GM23248 (cell line): ENCODE results near the gene AMBRA1. TPM values are rescaled to one million over a fixed set of nuclear protein-coding genes. Genes with fewer than 3 reads are reported as not detected.

Source experiments
- DNase-seq: peaks from one replicate; pipeline ENCODE4 v3.0.0-alpha.2; 2015
- H2AFZ ChIP-seq: fragments of 200-600 bp; sonication (generic); 2 replicates; pipeline ENCODE4 v1.6.1; 2016; ENCODE audit warnings: antibody characterized with exemption
- H3F3A ChIP-seq: fragments of 200-600 bp; sonication (generic); 2 replicates; pipeline ENCODE4 v1.6.1; 2016; ENCODE audit warnings: mild to moderate bottlenecking, antibody characterized with exemption, mixed run types; ENCODE audit not compliant: insufficient read depth
- H3K27ac ChIP-seq: fragments of 200-600 bp; sonication (generic); 2 replicates; pipeline ENCODE4 v1.5.1; 2016; ENCODE audit warnings: mild to moderate bottlenecking
- H3K27me3 ChIP-seq: fragments of 200-600 bp; sonication (generic); replicated peaks from 2 replicates; pipeline ENCODE4 v1.6.1; 2016; ENCODE audit warnings: mild to moderate bottlenecking; ENCODE audit not compliant: insufficient read depth
- H3K36me3 ChIP-seq: fragments of 200-600 bp; sonication (generic); 2 replicates; pipeline ENCODE4 v1.6.1; 2016; ENCODE audit warnings: low read depth, mild to moderate bottlenecking
- H3K4me1 ChIP-seq: fragments of 200-600 bp; sonication (generic); 2 replicates; pipeline ENCODE4 v1.6.1; 2016; ENCODE audit warnings: mild to moderate bottlenecking; ENCODE audit not compliant: insufficient read depth
- H3K4me2 ChIP-seq: fragments of 200-600 bp; sonication (generic); one replicate; pipeline ENCODE4 v1.6.1; 2016; ENCODE audit warnings: mild to moderate bottlenecking; ENCODE audit not compliant: unreplicated experiment
- H3K4me3 ChIP-seq: fragments of 200-600 bp; sonication (generic); 2 replicates; pipeline ENCODE4 v1.5.1; 2016; ENCODE audit warnings: mild to moderate bottlenecking
- H3K79me2 ChIP-seq: fragments of 200-600 bp; sonication (generic); 2 replicates; pipeline ENCODE4 v1.6.1; 2016; ENCODE audit warnings: mild to moderate bottlenecking; ENCODE audit not compliant: insufficient read depth
- H3K9ac ChIP-seq: fragments of 200-600 bp; sonication (generic); 2 replicates; pipeline ENCODE4 v1.6.1; 2016; ENCODE audit warnings: mild to moderate bottlenecking
- H3K9me2 ChIP-seq: fragments of 200-600 bp; sonication (generic); 2 replicates; pipeline ENCODE4 v1.6.1; 2016; ENCODE audit warnings: mixed run types, mild to moderate bottlenecking, moderate library complexity; ENCODE audit not compliant: insufficient read depth
- H3K9me3 ChIP-seq: fragments of 200-600 bp; sonication (generic); one replicate; pipeline ENCODE4 v1.6.1; 2017; ENCODE audit warnings: low read depth
- H4K20me1 ChIP-seq: fragments of 200-600 bp; sonication (generic); 2 replicates; pipeline ENCODE4 v1.6.0; 2016; ENCODE audit not compliant: insufficient read depth
- EZH2 ChIP-seq: fragments of 200-600 bp; sonication (generic); IDR thresholded peaks from 2 replicates; pipeline ENCODE4 v1.6.1; 2018; ENCODE audit warnings: antibody characterized with exemption, mild to moderate bottlenecking; ENCODE audit not compliant: insufficient read depth, poor library complexity, severe bottlenecking
- EZH2phosphoT487 ChIP-seq: fragments of 200-600 bp; sonication (generic); IDR thresholded peaks from 2 replicates; pipeline ENCODE4 v1.6.1; 2018; ENCODE audit warnings: antibody characterized with exemption, moderate library complexity, mild to moderate bottlenecking, low read depth; ENCODE audit not compliant: insufficient read depth
- WGBS, 2 experiments: methylation state at CpG; one replicate each; pipeline ENCODE4 v1.1.6; 2015 to 2017; ENCODE audit warnings: low lambda C conversion rate in 2 of 2, low coverage in 1 of 2; ENCODE audit errors: missing lambda C conversion rate in 2 of 2; 5-methylcytosine and 5-hydroxymethylcytosine counted together
- in situ Hi-C: fragments of 300-500 bp; cut with MboI; formaldehyde crosslinking; loops from 2 replicates; pipeline ENCODE4 v1.15.0; 2020
- polyA plus RNA-seq: library from polyadenylated mRNA; unstranded; fragments of >200 nt; fragmentation: Nextera tagmentation; extraction: Ambion mirVana; gene quantifications from 2 replicates; pipeline ENCODE4 v1.2.1, GENCODE V29; 2016
- total RNA-seq: library from RNA; depleted of rRNA; stranded (reverse); fragments of >200 nt; shearing (Covaris generic); gene quantifications from 2 replicates; pipeline ENCODE4 v1.2.3, GENCODE V29; 2014

The AMBRA1 gene
- total and polyA plus RNA-seq, 2 experiments from 2014 or later = 5.0 to 46.0 TPM

DNA sequence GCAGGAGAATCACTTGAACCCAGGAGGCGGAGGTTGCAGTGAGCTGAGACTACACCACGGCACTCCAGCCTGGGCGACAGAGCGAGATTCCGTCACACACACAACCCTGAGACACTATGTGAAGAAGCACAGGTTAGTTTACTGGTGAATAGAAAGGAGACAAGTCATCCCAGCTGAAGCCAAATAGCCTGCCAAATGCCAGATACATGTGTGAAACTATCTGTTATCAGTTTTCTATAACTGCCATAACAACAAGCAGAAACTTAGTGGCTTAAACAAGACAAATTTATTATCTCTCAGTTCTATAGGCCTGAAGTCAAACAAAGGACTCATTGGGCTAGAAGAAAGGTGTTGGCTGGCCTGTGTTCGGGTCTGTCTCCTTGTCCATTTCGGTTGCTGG, 114.2 kb downstream of the AMBRA1 start:
- Histone ChIP-seq H3K9me2 (no peaks in the 10 kb centered on the region), H2AFZ (no peak overlapping the region), H3K36me3 (no peaks in the 10 kb centered on the region), H3K4me1 (peaks cover 10% of the 10 kb centered on the region), H3K4me2 (no peak overlapping the region), H3K9me3 (no peaks in the 10 kb centered on the region), H3K27me3 (no peaks in the 10 kb centered on the region), H4K20me1 (no peaks in the 10 kb centered on the region), H3F3A (peaks cover 11% of the 10 kb centered on the region; the same call in 1 of the 2 replicates), H3K79me2 (peaks cover 27% of the 10 kb centered on the region; the same call in 1 of the 2 replicates), H3K27ac (no peak overlapping the region), H3K4me3 (no peak overlapping the region), H3K9ac (no peak overlapping the region)
- WGBS, 2 experiments = 96 to 98% methylated on average over 7 of the region's 7 CpGs
- TF ChIP-seq EZH2 (no peak), EZH2phosphoT487 (no peak)
- DNase-seq = no peak
- in situ Hi-C loops = no loop called here

DNA sequence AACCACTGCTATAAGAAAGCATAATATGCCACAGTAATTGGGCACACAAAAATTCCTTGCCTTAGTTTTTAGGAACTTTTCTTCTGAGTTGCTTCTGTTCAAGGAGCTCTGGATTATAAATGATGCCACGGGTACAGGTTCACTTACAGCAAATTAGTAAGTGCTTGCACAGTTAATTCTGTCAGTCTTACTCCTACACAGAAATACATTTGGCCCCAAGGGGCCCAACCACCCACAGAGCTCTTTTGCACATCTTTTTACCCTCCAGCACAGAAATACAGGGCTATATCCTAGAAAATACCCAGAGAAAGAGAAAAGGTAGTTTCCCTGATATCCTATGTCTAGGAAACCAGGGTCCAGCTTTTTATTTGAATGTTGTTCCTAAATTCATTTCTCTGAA, 115.6 kb downstream of the AMBRA1 start:
- Histone ChIP-seq H3K9me2 (no peaks in the 10 kb centered on the region), H3K4me1 (peaks cover 10% of the 10 kb centered on the region), H3K79me2 (peaks cover 31% of the 10 kb centered on the region), H2AFZ (no peak overlapping the region), H3K27ac (no peak overlapping the region), H3K36me3 (no peaks in the 10 kb centered on the region), H3F3A (peaks cover 11% of the 10 kb centered on the region; the same call in 1 of the 2 replicates), H3K9me3 (no peaks in the 10 kb centered on the region), H3K9ac (no peak overlapping the region), H3K4me2 (no peak overlapping the region), H4K20me1 (no peaks in the 10 kb centered on the region), H3K27me3 (no peaks in the 10 kb centered on the region), H3K4me3 (no peak overlapping the region)
- TF ChIP-seq EZH2phosphoT487 (no peak), EZH2 (no peak)
- in situ Hi-C loops = no loop called here
- no peak for DNase-seq
- WGBS, 2 experiments = 89 to 92% methylated on average over 1 of the region's 1 CpG

DNA sequence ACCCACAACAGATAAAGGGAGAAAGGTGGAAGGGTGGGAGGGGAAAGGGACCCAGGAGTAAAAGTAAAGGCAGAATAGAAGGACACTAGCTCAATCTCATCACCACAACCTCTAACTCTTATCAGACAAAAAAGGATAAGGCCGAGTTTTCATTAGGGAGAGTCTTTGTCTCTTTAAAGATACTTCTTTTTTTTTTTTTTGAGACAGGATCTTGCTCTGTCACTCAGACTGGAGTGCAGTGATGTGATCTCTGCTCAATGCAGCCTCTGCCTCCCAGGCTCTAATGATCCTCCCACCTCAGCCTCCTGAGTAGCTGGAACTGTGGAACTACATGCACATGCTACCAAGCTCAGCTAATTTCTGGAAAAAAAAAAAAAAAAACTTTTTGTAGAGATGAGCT, 116.7 kb downstream of the AMBRA1 start:
- H3K36me3 ChIP-seq = no peaks in the 10 kb centered on the region
- 0 out of 2 replicates have a peak, but pooled peaks cover 4% of the 10 kb centered on the region for H4K20me1 ChIP-seq
- H3K9ac ChIP-seq = no peak overlapping the region
- H3K27ac ChIP-seq = no peak overlapping the region
- peaks cover 33% of the 10 kb centered on the region for H3K79me2 ChIP-seq
- no peak overlapping the region for H2AFZ ChIP-seq
- H3K4me3 ChIP-seq = no peak overlapping the region
- H3K4me1 ChIP-seq = peaks cover 10% of the 10 kb centered on the region
- no peaks in the 10 kb centered on the region for H3K9me2 ChIP-seq
- peaks cover 11% of the 10 kb centered on the region; the same call in 1 of the 2 replicates for H3F3A ChIP-seq
- no peaks in the 10 kb centered on the region for H3K9me3 ChIP-seq
- no peak for DNase-seq
- in situ Hi-C loops = no loop called here
- no peaks in the 10 kb centered on the region for H3K27me3 ChIP-seq
- 62 to 71% methylated on average over 1 of the region's 1 CpG for WGBS, 2 experiments
- H3K4me2 ChIP-seq = no peak overlapping the region
- TF ChIP-seq EZH2 (no peak), EZH2phosphoT487 (no peak)

DNA sequence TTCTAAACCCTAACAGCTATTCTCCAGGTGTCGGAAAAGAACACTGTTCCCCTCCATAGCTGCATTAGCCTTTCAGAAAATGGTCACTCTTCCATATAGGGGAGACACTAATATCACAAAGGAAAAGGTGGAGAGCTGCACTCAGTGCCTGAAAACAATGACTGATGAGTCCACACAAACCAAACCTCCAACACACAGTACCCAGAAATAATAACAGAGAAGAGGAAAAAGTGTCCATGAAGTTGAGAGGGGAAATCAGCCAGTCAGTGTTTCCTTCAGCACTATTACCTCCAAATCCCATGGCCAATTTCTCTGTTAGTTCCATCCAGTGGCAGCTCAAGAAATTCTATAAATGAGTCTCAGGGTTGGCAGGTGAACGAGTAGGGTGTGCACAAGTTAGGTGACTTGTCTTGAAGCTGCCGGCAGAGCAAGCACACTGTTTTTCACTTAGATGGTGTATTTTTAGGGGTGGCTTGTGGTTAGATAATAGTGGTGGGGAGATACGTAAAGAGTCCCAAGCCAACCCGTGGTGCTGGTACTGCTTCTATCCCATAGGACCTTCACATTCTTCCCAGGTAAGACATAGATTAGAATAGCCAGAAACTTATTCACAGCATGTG, 117.8 kb downstream of the AMBRA1 start:
- H3K9ac ChIP-seq = no peak overlapping the region
- H3K36me3 ChIP-seq = no peaks in the 10 kb centered on the region
- H3F3A ChIP-seq = peaks cover 11% of the 10 kb centered on the region; the same call in 1 of the 2 replicates
- H3K27ac ChIP-seq = no peak overlapping the region
- no peak overlapping the region for H3K4me2 ChIP-seq
- no peaks in the 10 kb centered on the region for H3K9me3 ChIP-seq
- 90 to 91% methylated on average over 5 of the region's 5 CpGs for WGBS, 2 experiments
- H2AFZ ChIP-seq = no peak overlapping the region
- H3K79me2 ChIP-seq = peaks cover 30% of the 10 kb centered on the region
- in situ Hi-C loops = no loop called here
- H4K20me1 ChIP-seq = 0 out of 2 replicates have a peak, but pooled peaks cover 4% of the 10 kb centered on the region
- no peak for TF ChIP-seq EZH2phosphoT487
- no peak for TF ChIP-seq EZH2
- no peaks in the 10 kb centered on the region for H3K27me3 ChIP-seq
- no peaks in the 10 kb centered on the region for H3K9me2 ChIP-seq
- H3K4me3 ChIP-seq = no peak overlapping the region
- H3K4me1 ChIP-seq = peaks cover 12% of the 10 kb centered on the region
- no peak for DNase-seq
